GM04503 (cell line): ENCODE measurements around the gene OTOP1.
"Not testable (repeated sequence)": the region's sequence is repeated elsewhere in the genome, so short reads cannot be mapped to it uniquely, and the experiment has no call there.

Experiments
- DNase-seq: peaks from one replicate; pipeline ENCODE4 v3.0.0-alpha.2; 2012; ENCODE audit warnings: low read depth

Gene OTOP1

DNA sequence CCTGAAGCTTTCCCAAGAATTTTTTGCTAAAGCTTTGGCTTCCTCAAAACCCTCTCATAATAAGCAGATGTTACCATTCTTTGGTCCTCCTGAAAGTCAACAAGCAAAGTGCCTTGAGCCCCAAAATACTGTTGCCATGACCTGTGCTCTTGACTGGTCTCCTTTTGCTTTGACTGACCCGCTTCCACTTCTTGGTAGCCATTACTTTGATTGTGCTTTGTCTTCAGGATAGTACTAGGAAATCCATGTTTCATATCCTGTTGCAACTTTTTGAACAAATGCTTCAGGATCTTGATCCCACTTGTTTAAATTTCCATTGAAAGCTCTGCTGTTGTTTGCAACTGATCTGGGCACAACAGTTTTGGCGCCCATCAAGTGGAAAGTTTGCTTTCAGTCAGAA is 6.9 kb upstream of the OTOP1 start:
- DNase-seq = no peak

DNA sequence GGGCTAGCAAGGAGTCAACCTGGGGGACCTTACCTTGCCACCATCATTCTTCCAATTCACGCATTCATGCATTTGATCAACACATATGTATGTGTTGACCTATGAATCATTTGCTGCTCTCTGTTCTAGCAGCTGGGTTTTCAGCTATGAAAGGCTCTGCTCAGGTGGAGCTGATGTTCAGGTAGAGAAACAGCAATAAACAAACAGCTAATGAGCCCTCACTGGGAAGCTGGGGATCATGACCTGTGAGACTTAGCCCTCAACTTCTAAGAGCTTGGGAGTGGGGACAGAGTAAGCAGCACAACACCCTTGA is 1.6 kb upstream of the OTOP1 start:
- no peak for DNase-seq

DNA sequence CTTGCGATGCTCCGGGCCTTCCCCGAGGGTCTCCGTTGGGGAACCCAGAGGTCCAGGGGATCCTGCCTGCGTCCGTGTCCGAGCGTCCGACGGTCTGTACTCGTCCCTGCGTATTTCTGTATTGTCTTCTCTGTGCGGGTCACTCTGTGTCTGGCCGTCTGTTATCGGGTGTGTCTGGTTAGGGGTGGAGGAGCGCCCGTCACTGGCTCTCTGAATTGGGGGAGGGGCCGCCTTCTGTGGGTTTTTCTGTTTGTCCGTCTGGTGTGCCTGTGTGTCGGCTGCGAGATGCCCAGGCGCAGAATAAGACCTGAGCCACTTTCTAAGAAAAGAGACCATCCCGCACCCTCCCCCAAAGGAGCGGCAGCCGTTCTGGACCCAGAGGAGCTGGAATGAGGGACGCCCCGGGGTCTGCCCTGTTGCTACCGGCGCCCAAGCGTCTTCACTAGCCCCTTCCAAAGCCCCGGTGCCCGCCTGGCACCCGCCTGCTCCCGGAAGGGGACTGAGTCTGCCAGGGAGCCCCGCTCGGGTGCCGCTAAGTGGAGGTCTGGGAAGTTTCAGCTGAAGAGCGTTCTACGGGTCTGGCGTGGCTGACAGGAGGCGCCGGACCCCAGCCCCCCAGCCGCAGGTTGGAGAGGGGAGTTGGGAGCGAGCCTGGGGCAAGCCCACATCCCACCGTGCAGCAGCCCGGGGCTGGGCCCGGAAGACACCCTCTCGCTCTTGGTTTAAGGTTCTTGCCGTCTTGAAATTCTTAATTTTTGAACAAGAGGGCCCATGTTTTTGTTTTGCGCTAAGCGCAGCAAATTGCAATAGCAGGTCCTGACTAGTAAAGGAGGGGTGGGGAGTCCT is 1.0 kb upstream of the OTOP1 start:
- no peak for DNase-seq

DNA sequence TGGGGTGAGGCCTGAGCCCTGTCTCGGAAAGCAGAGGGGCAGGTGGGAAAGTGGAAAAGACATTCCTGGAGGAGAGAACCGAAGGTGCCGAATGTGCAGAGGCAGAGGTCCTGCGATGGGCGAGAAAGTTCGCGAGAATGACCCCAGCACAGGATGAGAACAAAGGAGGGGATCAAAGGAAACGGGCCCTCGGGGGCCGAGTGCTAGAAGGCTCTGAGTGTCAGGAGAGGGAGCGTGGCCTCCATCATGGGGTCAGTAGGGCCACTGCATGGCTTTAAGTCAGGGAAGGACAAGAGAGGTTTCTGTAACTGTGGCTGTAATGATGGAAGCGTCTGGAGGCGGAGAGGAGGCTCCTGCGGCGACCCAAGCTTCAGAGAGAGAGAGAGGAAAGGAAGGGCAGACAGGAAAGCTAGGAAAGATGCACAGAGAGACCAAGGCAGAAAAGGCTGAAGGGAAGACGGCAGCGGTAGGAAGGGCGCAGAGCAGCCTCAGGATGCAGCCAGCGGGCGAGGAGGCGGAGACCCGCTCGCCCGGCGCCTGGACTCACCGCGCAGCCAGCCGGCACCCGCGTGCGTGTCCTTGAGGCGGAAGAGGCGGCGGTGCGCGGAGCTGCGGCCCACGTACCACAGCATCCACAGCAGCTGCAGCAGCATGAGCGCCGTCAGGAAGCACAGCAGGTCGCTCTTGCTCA is 669 bp downstream of the OTOP1 start:
- no peak for DNase-seq

DNA sequence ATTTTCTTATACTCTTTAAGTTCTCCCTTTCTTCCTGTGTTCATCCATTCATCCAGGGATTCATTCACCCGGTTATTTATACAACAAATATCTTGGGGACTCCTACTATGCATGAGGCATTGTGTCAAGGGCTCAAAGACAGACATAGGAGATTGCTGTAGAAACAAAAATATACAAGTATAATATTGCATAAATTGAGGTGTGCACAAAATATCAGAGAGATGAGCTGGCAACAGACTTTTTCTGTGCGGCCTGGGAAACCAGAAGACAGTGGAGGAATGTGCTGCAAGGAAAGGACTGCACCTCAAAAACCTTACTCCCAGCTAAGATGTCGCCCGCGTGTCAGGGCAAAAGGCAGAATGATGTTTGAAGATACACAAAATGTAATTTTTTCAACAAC is 9.6 kb downstream of the OTOP1 start:
- no peak for DNase-seq

DNA sequence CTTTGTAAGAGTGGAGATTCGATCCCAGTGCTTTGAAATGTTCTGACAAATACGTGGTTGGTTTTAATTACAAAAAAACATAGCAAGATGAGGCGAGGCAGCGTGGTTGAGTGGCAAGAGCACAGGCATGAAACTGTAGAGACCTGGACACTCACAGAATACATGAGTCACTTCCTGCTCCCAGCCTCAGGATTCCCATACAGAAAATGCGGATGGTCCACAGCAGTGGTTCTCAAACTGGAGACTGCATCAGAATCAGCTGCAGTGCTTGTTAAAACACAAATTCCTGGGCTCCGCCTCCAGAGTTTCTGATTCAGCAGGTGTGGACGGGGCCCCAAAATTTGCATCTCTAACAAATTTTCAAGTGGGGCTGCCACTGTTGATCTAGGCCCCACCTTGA is 10.1 kb downstream of the OTOP1 start:
- peak; percentile 1 for DNase-seq

DNA sequence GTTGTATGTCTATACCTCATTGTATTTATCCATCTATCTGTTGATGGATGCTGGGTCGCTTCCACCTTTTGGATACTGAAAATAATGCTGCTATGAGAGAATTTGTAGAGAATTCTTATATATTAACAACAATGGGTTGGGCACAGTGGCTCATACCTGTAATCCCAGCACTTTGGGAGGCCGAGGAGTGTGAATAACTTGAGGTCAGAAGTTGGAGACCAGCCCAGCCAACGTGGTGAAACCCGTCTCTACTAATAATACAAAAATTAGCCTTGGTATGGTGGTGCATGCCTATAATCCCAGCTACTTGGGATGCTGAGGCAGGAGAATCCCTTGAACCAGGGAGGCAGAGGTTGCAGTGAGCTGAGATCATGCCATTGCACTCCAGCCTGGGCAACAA is 13.1 kb downstream of the OTOP1 start:
- not testable (repeated sequence) for DNase-seq

DNA sequence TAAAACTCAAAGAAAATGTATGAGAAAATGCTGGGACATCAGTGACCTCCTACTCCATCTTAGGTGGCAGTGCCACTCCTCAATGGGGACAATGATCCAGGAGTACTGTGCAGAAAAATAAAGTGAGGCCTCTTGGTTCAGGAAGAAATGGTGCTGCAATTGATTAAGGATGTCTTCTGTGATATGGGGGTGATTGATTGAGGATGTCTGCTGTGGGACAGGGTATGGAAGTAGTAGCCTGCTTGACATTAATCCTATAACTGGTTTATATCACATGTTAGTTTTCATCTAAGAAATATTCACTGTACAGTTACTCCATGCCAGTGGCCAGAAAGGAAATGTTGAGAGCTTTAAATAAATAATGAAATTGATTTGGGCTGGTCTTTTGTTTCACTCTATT is 20.5 kb downstream of the OTOP1 start:
- no peak for DNase-seq

DNA sequence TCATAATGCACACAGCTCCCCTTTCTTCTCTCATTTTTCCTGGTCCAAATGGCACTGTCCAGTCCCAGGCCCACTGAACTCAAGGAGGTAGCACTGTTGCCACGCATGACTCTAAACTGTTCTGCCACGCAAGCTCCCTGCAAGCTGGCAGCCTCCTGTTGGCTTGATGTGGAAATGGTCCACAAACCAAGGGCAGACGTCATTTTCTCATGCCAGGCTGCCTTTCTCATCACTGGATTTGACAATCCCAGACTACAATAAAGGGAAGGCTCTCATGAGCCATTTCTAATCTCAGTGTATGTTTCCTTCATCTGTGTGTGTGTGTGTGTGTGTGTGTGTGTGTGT is 22.4 kb downstream of the OTOP1 start:
- no peak for DNase-seq

DNA sequence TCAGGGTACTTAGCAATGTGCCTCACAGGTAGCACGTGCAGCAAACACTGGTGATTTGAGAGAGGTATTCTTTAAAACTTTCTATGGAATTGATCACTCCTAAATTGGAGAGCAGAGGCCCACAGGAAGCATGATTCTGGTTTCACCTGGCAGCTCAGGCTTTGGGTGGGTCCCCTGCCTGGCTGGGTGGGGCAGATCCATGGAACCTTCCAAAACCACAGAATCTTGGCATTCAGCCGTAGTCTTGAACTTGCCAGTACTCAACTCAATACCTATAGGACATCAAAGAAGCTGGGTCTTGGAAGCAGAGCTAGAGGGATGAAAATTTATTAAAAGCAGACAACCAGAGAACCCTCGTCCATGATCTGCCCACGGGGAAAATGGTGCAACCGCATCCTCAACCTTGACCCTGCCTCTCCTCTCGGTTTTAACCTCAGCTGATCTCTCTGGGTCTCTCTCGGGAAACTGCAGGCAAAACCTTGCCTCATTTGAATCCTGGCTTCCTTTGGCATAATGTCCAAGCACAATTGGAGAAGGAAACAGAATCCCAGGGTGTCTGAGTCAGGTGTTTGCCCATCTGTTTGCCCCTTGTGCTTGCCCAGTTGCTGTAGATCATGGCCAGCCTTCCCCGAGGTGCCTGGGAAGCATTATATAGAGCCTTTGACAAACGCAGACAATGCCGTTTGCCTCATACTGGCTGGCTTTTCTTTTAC is 22.9 kb downstream of the OTOP1 start:
- no peak for DNase-seq

DNA sequence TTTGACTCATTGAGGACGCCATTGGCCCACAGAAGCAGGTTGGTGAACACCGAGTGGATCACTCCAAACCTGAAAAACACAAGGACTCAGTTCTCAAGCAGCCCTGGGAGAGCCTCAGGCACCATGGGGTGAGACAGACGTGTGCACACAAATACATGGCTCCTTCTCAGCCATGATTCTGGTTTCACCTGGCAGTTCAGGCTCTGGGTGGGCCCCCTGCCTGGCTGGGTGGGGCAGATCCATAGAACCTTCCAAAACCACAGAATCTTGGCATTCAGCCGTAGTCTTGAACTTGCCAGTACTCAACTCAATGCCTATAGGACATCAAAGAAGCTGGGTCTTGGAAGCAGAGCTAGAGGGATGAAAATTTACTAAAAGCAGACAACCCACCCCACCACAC is 24.2 kb downstream of the OTOP1 start:
- no peak for DNase-seq

DNA sequence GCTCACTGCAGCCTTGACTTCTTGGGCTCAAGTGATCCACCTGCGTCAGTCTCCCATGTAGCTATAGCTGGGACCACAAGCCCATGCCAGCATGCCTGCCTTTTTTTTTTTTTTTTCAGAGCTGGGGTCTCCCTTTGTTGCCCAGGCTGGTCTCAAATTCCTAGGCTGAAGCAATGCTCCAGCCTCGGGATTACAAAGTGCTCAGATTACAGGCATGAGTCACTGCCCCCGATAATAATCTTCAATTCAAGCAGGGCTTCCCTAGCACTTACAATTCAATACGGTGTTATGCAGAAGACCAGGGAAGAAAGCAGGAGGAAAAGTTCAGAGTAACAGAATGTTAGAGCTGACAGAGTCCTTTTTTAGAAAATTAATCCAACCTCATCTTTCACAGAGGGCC is 26.1 kb downstream of the OTOP1 start:
- DNase-seq = no peak

DNA sequence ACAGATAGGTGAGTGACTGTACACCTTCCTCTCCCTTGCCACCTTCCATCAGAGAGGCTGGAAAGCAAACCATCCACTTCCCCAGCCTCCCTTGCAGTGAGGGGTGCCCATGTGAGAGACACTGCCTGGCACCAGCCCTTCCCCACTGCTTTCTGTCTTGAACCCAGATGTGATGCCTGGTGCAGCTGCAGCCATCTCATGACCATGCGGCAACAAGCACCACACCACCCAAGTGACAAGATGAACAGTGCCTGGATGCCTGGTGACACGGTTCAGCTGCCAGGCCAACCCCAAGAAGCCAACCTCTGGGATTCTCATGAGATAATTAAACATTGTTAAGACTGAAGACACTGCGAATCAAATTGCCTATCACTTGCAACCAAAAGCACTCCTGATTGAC is 31.4 kb downstream of the OTOP1 start:
- no peak for DNase-seq

DNA sequence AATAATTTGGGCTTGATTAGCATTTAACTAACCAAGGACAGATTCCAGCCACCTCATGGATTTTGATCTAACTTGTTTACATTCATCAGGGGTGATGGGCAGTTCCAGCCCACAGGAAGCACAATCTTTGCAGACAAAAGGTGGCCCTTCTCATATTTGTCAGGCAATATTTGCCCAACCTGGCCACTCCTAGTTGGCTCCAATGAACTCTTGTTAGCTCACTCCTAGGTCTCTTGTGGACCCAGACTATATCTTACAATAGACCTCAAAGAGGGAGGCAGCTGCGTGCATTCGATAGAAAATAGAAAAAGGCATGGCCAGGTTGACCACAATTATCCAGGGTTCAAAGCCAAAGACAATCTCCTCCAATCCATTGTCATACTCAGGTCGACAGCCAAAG is 38.2 kb downstream of the OTOP1 start:
- DNase-seq = not testable (repeated sequence)

DNA sequence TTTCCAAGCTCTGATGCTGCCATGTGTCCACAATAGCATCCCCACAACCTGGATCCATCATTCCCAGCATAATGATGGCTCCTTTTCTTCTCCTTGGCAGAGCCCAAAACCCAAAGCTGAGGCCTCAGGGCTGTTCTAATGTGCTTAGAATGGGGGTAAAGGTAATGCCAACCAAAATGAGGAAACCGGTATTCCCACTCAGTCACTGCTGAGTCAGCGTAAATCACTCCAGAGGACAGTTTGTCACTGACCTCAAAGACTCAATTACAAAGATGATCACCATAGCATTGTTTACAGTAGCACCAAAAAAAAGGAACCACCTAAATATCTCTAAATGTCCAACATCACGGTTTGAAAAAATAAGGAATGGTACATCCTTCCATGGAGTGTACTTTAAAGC is 41.2 kb downstream of the OTOP1 start:
- DNase-seq = no peak

DNA sequence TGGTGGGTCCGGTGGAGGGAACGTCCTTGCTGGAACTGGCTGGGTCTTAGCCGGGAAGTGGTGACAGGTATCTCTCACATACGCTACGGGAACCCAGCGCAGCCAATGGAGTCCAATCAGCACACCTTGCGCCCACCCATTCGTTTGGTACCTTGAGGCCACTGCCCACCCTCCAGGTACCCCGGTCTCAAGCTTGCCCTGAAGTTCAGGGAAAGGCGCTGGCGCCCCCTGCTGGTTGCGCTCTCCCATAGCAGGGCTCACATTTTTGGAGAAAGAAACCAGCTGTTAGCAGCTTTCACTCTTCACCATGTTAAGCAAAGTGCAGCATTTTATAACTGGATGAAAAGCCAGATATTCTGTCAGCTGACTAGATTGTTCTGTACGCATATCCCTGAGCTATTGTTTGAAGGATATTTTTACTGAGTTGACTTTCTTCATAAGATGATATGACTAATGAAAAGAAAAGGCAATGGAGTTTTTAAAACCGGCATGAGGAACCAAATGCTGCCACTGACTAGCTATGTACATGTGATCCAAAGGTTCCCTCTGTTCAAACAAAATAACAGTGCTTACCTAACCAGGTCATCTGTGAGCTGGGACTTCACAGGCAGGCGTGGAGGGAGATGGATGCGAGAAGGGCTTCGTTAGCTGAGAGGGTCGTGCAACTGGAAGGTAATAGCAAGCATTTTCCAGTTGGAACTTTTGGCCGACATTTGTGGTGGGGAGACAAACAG is 43.7 kb downstream of the OTOP1 start:
- DNase-seq = no peak

DNA sequence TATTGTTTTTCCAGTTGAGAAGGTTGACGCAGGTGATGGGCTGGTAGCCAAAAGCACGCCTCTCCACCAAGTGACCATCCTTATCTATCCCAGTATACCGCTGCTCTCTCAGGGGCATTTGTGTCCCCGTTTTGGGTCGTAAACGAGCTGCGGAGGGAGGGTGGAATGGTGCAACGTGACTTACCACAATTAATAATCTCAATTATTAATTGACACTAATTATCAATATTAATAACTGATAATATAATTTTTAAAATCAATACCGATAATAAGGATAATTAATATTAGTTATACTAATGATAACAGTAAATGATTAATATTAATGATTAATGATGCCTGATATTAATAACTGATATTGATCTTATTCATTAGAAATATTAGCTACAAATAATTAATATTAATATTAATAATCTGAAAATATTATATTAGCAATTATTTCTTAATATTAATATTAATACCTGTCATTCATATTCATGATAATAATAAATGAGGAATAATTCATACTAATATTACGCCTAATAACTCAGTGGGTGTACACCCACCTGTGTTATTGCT is 56.1 kb downstream of the OTOP1 start:
- no peak for DNase-seq

DNA sequence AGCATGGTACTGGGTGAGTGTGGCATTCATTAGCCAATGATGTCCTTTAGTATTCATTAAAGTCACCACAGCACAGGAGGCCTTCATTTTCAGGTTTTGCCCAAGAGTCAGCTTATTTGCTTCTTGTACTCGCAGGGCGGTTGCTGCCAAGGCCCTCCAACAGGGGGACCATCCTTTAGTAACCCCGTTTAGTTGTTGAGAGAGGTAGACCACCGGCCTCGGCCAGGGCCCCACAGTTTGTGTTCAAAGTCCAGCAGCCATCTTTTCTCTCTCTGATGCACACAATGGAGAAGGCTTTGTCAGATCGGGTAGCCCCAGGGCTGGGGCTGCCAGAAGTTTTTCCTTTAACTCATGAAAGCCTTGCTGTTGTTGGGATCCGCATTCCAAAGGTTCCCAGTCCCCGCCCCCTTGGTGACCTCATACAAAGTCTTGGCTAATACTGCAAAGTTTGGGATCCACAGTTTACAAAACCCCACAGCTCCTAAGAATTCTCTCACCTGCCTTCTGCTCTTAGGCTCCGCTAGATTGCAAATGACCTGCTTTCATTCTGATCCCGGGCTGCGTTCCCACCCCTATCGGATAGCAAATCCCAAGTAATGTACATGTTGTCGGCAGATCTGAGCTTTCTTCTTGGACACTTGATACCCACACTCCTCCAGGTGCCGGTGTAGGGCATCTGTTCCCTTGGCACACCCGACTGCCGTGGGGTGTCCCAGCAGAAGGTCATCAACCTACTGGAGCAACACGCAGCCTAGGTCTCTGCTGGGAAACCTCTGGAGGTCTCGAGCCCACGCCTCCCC is 58.5 kb downstream of the OTOP1 start:
- DNase-seq = not testable (repeated sequence)

DNA sequence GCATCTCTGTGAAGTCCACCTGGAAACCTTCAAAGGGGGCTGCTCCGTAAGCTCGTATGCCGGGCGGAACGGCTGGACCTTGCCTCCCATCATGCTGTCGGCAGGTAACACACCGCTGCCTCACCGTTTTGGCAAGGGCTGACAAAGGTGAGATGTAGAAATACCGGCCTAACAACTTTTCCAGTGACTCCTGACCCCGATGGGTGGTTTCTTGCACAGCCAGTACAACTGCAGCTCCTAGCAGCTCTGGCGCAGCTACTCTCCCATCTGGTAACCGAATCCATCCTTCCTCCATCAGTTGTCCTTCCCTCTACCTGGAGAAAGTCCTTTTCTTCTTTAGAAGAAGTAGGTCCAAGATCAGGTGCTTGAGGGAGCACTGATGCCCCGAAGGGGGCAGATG is 59.7 kb downstream of the OTOP1 start:
- DNase-seq = not testable (repeated sequence)

DNA sequence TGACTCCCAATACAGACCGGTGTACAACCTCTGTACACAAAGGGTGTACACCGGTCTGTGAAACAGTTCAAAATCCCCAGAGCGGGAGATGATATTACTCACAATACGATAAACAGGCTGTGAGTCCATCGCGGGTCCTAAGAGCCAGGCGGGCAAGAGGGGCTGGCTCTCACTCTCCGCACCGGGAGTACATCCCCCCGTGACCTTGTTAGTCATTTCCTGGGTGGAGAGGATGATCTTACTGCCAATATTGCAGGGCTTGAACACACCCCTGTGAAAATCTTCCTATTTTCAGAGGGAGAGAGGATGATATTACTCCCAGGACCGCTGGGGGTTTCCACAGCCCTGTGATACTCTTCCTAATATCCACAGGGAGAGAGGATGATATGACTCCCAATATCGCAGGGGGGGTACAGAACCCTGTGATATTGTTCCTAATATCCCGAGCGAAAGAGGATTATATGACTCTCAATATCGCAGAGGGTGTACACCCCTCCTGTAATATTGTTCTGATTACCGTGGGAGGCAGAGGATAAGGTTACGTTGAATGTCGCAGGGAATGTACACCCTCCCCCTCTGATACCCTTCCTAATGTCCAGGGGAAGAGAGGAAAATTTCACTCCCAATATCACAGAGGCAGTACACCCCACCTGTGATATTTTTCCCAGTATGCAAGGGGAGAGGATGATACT is 60.9 kb downstream of the OTOP1 start:
- DNase-seq = not testable (repeated sequence)
